ENCODE data around the gene TRIP10. TPM values are rescaled to one million over a fixed set of nuclear protein-coding genes. Genes with fewer than 3 reads are reported as not detected.
A peak's percentile ranks its signal among the peaks of the same experiment; 100 is the strongest.
"Not testable (repeated sequence)": the region's sequence is repeated elsewhere in the genome, so short reads cannot be mapped to it uniquely, and the experiment has no call there.

Gene TRIP10
- total RNA-seq, 2 donors from 2014 or later = 38.0 to 99.4 TPM

DNA sequence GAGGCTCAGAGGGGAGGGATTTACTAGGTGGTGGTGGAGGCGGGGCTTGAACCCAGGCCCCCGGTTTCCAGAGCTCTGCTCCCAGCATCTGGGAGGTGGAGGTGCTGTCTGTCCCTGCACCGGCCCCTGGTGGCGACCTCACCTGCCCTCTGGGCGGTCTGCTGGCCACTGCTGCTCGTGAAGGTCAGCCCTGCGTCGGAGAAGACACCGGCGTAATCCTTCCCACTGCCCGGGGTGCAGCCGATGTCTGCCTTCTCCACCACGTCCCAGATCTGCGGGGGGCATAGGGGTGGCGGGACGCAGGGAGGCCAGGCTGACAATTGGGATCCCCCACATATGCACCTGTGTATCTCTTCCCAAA is 31.8 kb upstream of the TRIP10 start:
- Mint-ChIP-seq H3K27me3 (peaks cover 33% of the 10 kb centered on the region), H3K4me3 (no peak overlapping the region), H3K9me3 (no peaks in the 10 kb centered on the region), H3K4me1 (peaks cover 8% of the 10 kb centered on the region), H3K36me3 (ENCODE audit: low read depth) (no peaks in the 10 kb centered on the region), H3K27ac (no peak overlapping the region)
- ATAC-seq (replicated peaks) = no peak

- H3K36me3 Mint-ChIP-seq (ENCODE audit: low read depth) = no peaks in the 10 kb centered on the region
Measured at GRCh38 chr19:6708346-6708745, 31.1 kb upstream of the TRIP10 start.

GRCh38 chr19:6708913-6709312 is 30.6 kb upstream of the TRIP10 start:
- H3K36me3 Mint-ChIP-seq (ENCODE audit: low read depth); ATAC-seq (replicated peaks); H3K4me1 Mint-ChIP-seq; H3K27ac Mint-ChIP-seq; H3K9me3 Mint-ChIP-seq; H3K4me3 Mint-ChIP-seq: not testable (repeated sequence)
- H3K27me3 Mint-ChIP-seq = peaks cover 33% of the 10 kb centered on the region

More at GRCh38 chr19:6708346-6708745, 31.1 kb upstream of the TRIP10 start:
- Mint-ChIP-seq H3K9me3 (no peaks in the 10 kb centered on the region), H3K4me1 (peaks cover 8% of the 10 kb centered on the region), H3K27me3 (peaks cover 33% of the 10 kb centered on the region), H3K27ac (no peak overlapping the region), H3K4me3 (no peak overlapping the region)
- ATAC-seq (replicated peaks) = no peak

GRCh38 chr19:6709549-6709948 is 29.9 kb upstream of the TRIP10 start:
- Mint-ChIP-seq H3K27ac (peak overlapping the region; percentile 60), H3K4me1 (peaks cover 8% of the 10 kb centered on the region), H3K27me3 (peaks cover 33% of the 10 kb centered on the region)

GRCh38 chr19:6710273-6711077 is 29.0 kb upstream of the TRIP10 start:
- Mint-ChIP-seq H3K9me3 (no peaks in the 10 kb centered on the region), H3K27me3 (peaks cover 33% of the 10 kb centered on the region), H3K4me3 (peak overlapping the region; percentile 52), H3K36me3 (ENCODE audit: low read depth) (no peaks in the 10 kb centered on the region), H3K4me1 (peaks cover 8% of the 10 kb centered on the region), H3K27ac (peak overlapping the region; percentile 60)
- ATAC-seq (replicated peaks) = peak; percentile 68

More at GRCh38 chr19:6709549-6709948, 29.9 kb upstream of the TRIP10 start:
- Mint-ChIP-seq H3K4me3 (no peak overlapping the region), H3K9me3 (no peaks in the 10 kb centered on the region), H3K36me3 (ENCODE audit: low read depth) (no peaks in the 10 kb centered on the region)
- no peak for ATAC-seq (replicated peaks)

GRCh38 chr19:6711078-6711361 is 28.5 kb upstream of the TRIP10 start:
- Mint-ChIP-seq H3K27me3 (peaks cover 33% of the 10 kb centered on the region), H3K9me3 (no peaks in the 10 kb centered on the region), H3K27ac (peak overlapping the region; percentile 60), H3K4me1 (peaks cover 8% of the 10 kb centered on the region), H3K4me3 (peak overlapping the region; percentile 52), H3K36me3 (ENCODE audit: low read depth) (no peaks in the 10 kb centered on the region)
- no peak for ATAC-seq (replicated peaks)

- Mint-ChIP-seq H3K27ac (no peak overlapping the region), H3K27me3 (peaks cover 33% of the 10 kb centered on the region), H3K4me3 (no peak overlapping the region), H3K36me3 (ENCODE audit: low read depth) (no peaks in the 10 kb centered on the region), H3K4me1 (peaks cover 8% of the 10 kb centered on the region), H3K9me3 (no peaks in the 10 kb centered on the region)
- no peak for ATAC-seq (replicated peaks)
Measured at GRCh38 chr19:6711605-6712004, 27.9 kb upstream of the TRIP10 start.

- Mint-ChIP-seq H3K36me3 (ENCODE audit: low read depth) (no peaks in the 10 kb centered on the region), H3K27ac (no peak overlapping the region), H3K4me3 (no peak overlapping the region), H3K9me3 (no peaks in the 10 kb centered on the region), H3K27me3 (peaks cover 33% of the 10 kb centered on the region), H3K4me1 (peaks cover 10% of the 10 kb centered on the region)
- no peak for ATAC-seq (replicated peaks)
Measured at GRCh38 chr19:6712231-6712630, 27.2 kb upstream of the TRIP10 start.

DNA sequence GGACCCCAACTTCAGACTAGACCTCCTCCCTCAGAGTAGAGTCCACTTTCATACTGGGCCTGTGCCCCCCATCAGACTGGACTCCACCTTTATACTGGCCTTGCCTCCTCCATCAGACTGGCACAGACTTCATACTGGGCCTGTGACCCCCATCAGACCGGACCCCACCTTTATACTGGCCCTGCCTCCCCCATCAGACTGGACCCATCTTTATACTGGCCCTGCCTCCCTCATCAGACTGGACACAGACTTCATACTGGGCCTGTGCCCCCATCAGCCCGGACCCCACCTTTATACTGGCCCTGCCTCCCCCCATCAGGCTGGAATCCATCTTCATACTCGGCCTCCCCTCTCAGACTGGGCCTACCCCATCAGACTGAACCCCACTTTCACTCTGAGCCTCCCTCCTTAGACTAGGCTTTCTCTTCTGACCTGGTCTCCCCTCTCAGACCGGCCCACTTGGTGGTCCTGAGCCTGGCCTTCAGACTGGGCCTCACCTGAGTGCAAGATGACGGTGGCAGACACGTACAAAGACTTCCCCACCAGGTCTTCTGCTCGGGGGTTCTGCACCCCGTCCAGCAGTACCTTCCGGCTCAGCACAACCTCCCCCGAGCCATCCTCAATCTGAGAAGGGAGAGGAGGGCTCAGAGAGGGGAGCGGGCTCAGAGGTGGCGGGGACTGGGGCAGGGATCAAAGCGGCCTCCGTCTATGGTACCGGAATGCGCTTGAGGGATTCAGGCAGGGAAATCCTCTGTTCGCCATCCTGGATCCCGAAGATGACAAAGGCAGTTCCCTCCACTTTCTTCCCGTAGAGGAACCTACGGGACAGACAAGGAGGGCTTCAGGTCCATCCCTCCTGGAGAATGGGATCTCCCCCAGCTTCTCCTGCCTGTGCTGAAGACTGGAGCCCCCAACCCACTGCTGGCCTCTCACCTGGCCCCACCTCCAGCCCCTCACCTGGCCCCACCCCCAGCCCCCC is 26.5 kb upstream of the TRIP10 start:
- Mint-ChIP-seq H3K9me3 (peaks cover 3% of the 10 kb centered on the region), H3K36me3 (ENCODE audit: low read depth) (no peaks in the 10 kb centered on the region), H3K4me1 (peaks cover 16% of the 10 kb centered on the region), H3K27ac (no peak overlapping the region), H3K4me3 (no peak overlapping the region), H3K27me3 (peaks cover 34% of the 10 kb centered on the region)
- no peak for ATAC-seq (replicated peaks)

DNA sequence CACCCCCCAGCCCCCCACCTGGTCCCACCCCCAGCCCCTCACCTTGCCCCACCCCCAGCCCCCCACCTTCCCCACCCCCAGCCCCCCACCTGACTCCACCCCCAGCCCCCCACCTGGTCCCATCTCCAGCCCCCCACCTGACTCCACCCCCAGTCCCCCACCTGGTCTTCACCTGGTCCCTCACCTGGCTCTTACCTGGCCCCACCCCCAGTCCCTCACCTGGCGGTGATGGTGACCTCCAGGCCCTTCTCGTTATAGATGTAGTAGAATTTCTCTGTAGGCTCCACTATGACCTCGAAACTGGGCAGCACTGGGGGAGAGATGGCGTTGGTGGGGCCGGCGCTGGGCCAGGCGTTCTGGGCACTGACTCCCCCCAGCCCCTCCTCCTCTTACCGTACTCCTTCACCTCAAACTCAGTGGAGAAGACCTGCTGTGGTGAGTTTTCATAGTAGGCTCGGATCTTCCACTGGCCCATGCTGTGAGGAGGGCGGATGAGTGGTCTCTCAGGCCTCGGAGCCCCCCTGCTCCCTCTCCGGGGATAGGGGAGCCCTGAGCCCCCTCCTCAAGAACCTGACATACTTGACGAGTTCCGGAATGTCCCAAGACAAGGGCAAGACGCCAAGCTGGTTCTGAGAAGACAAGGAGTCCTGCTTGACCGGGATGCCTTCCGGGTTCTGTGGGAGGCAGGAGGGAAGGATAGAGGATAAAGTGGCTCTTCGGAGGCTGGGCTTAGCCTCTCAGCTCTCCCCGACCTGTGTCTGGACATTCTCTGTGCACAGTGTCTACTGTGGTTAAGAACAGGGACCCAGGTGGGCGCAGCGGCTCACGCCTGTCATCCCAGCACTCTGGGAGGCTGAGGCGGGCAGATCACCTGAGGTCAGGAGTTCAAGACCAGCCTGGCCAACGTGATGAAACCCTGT is 25.4 kb upstream of the TRIP10 start:
- no peak for ATAC-seq (replicated peaks)
- H3K27me3 Mint-ChIP-seq = peaks cover 26% of the 10 kb centered on the region
- H3K9me3 Mint-ChIP-seq = peaks cover 3% of the 10 kb centered on the region
- no peak overlapping the region for H3K27ac Mint-ChIP-seq
- peaks cover 16% of the 10 kb centered on the region for H3K4me1 Mint-ChIP-seq
- no peaks in the 10 kb centered on the region for H3K36me3 Mint-ChIP-seq (ENCODE audit: low read depth)
- H3K4me3 Mint-ChIP-seq = no peak overlapping the region

- H3K27ac Mint-ChIP-seq = no peak overlapping the region
- peaks cover 17% of the 10 kb centered on the region for H3K27me3 Mint-ChIP-seq
- peaks cover 15% of the 10 kb centered on the region for H3K4me1 Mint-ChIP-seq
- peaks cover 3% of the 10 kb centered on the region for H3K9me3 Mint-ChIP-seq
- H3K36me3 Mint-ChIP-seq (ENCODE audit: low read depth) = no peaks in the 10 kb centered on the region
- no peak overlapping the region for H3K4me3 Mint-ChIP-seq
- no peak for ATAC-seq (replicated peaks)
Measured at GRCh38 chr19:6714749-6715555, 24.5 kb upstream of the TRIP10 start.

GRCh38 chr19:6716610-6716970 is 22.9 kb upstream of the TRIP10 start:
- Mint-ChIP-seq H3K27ac (no peak overlapping the region), H3K4me3 (no peak overlapping the region), H3K27me3 (peaks cover 3% of the 10 kb centered on the region), H3K4me1 (peaks cover 8% of the 10 kb centered on the region), H3K36me3 (ENCODE audit: low read depth) (no peaks in the 10 kb centered on the region), H3K9me3 (peaks cover 3% of the 10 kb centered on the region)
- ATAC-seq (replicated peaks) = no peak

GRCh38 chr19:6717036-6717435 is 22.4 kb upstream of the TRIP10 start:
- Mint-ChIP-seq H3K27ac (no peak overlapping the region), H3K9me3 (peaks cover 3% of the 10 kb centered on the region), H3K4me1 (peaks cover 8% of the 10 kb centered on the region), H3K4me3 (no peak overlapping the region), H3K27me3 (peaks cover 3% of the 10 kb centered on the region), H3K36me3 (ENCODE audit: low read depth) (no peaks in the 10 kb centered on the region)
- ATAC-seq (replicated peaks) = peak; percentile 29

All from activated T-helper 17 cell treated with anti-CD3 and anti-CD28 coated beads, Interleukin-2, amount 50 U/mL, for 72 hours (primary cell).